GM18861 (cell line): ENCODE results near the gene SIVA1.

Experiments
- ATAC-seq: cut with Tn5 transposase; IDR thresholded peaks from one replicate; pipeline ENCODE4 v1.9.1; 2021; ENCODE audit not compliant: unreplicated experiment

SIVA1 gene, protein sequence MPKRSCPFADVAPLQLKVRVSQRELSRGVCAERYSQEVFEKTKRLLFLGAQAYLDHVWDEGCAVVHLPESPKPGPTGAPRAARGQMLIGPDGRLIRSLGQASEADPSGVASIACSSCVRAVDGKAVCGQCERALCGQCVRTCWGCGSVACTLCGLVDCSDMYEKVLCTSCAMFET

DNA sequence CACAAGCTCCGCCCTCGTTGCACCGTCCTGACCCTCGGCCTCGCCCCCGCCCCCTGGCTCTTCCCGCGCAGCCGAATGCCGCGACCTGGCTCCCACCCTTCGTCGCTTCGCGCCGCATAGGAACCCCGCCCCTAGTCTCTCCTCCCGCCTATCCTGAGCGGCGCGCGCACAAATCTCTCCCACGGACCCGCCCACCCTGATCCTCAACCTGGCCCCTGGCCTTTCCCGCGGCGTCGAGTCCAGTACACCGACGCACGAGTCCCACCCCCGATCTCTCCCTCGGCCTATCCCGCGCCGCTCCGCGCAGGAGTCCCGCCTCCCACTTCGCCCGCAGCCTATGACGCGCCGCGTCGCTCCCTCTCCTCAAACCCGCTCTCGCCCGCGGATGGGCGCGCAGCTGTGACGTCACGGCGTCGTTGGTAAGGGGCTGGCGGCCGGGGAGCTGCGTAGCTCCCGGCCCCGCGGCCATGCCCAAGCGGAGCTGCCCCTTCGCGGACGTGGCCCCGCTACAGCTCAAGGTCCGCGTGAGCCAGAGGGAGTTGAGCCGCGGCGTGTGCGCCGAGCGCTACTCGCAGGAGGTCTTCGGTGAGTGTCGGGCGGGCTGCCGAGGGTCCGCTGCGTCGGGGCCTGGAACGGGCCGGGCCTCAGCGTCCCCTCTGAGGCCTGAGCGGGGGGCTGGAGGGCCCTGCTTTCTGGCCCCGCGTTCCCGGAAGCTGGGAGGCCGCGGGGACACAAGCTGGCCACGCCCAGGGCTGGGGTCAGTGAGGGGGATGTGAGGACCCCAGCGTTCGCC lies at the start of gene SIVA1:
TSS of gene SIVA1 (plus strand) at position 413 of the 793 bp plus-strand sequence. CDS start at position 468, 55 bp downstream.
- peak; percentile 81 for ATAC-seq

DNA sequence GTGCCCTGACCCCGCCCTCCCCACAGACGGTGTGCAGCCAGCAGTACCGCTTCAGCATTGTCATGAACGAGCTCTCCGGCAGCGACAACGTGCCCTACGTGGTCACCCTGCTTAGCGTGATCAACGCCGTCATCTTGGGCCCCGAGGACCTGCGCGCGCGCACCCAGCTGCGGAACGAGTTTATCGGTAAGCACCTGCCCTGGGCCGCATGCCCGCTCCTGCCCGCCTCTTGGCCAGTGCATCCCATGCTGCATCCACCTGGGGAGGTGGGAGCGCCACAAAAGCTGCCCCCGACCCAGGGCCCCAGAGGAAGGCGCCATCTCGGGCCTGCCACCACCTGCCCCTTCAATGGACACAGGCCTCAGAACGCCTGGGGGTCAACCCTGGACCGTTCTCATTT lies 49.7 kb upstream of the SIVA1 start:
- ATAC-seq, result no peak

DNA sequence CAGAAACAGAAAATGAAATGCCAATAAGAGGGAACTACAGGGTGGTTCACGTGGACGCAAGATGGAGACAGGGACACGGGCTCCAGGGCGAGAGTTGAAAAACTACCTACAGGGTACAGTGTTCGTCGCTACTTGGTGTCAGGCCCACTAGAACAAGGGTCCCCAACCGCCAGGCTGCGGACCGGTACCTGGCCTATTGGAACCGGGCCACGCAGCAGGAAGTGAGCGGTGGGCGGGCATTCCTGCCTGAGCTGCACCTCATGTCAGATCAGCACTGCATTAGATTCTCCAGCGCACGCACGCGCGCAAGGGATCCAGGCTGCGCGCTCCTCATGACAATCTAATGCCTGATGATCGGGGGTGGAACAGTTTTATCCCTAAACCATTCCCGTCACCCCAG lies 48.7 kb upstream of the SIVA1 start:
- no peak for ATAC-seq

DNA sequence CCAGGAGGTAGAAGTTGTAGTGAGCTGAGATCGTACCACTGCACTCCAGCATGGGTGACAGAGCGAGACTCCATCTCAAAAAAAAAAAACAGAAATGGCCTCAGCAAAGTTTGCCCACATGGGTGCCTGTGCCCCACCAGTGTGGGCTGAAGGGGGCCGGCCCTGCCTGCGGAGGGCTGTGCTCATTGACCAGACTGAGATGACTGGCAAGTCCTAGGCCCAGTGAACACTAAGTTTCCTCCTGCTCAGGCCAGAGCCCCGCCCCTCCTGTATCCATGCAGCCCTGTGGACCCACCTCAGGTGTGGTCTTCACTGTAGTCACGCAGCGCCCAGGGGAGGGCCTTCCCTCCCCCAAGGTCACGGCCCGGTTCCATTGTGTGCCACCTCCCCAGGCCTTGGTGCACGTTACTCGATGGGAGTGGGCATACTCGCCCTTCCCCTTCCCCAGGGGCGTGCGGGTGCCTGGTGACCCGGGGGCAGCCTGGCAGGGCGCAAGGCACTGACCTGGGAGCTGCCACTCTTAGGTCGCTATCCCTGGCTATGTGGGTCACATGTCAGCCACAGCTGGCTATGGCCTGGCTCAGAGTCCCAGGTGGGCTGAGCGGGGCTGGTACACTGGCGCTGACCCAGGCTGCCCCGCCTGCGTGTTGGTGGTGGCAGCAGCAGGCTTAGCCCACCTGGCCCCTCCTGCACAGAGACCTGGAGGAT lies 47.5 kb upstream of the SIVA1 start:
- no peak for ATAC-seq

DNA sequence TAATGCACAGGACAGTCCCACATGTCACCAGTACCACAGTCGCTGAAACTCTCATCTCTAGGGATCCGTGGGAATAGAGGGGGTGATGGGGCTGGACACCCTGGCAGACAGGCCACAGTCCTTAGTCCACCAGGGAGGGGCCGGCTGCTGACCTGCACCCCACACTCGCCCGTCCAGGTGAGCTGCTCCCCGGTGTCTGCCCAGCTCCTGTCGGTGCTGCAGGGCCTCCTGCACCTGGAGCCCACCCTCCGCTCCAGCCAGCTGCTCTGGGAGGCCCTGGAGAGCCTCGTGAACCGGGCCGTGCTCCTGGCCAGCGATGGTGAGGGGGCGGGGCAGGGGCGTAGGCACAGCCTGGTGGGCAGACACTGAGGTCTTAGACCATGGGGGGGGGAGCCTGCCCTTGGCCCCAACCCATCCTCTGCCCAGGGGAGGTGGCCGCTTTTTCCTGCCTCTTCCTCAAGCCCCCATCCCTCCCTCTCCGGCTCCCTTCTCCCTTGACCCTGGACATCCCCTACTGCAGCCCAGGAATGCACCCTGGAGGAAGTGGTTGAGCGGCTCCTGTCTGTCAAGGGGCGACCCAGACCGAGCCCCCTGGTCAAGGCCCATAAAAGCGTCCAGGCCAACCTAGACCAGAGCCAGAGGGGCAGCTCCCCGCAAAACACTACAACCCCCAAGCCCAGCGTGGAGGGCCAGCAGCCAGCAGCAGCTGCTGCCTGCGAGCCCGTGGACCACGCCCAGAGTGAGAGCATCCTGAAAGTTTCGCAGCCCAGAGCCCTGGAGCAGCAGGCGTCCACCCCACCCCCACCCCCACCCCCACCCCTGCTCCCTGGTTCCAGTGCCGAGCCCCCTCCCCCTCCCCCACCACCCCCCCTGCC lies 46.0 kb upstream of the SIVA1 start:
- ATAC-seq, result no peak

DNA sequence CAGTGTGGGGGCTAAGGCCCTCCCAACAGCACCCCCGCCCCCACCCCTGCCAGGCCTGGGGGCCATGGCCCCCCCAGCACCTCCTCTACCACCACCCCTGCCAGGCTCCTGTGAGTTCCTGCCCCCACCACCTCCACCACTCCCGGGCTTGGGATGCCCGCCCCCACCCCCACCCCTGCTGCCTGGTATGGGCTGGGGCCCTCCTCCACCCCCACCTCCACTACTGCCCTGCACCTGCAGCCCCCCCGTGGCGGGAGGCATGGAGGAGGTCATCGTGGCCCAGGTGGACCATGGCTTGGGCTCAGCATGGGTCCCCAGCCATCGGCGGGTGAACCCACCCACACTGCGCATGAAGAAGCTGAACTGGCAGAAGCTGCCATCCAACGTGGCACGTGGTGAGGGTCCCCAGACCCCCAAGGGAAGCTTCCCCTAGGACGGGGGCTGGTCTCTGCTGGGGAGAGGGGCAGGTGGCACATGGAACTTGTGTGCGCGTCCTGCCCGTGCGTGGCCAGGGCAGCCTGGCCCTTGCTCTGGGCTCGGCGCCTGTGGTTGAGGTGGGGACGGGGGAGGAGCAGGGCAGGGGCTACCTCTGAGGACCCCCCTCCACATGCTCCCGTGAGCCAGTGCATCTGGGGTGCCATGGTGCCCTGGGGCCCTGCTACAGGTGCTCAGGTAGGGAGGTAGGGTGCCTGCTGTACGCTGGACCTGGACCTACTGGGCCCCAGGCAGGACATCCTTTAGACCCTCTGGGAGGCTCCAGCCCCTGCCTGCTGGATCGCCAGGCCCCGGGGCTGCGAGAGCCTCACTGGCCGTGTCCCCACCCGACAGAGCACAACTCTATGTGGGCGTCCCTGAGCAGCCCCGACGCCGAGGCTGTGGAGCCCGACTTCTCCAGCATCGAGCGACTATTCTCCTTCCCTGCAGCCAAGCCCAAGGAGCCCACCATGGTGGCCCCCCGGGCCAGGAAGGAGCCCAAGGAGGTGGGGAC lies 45.0 kb upstream of the SIVA1 start:
- ATAC-seq, result no peak

DNA sequence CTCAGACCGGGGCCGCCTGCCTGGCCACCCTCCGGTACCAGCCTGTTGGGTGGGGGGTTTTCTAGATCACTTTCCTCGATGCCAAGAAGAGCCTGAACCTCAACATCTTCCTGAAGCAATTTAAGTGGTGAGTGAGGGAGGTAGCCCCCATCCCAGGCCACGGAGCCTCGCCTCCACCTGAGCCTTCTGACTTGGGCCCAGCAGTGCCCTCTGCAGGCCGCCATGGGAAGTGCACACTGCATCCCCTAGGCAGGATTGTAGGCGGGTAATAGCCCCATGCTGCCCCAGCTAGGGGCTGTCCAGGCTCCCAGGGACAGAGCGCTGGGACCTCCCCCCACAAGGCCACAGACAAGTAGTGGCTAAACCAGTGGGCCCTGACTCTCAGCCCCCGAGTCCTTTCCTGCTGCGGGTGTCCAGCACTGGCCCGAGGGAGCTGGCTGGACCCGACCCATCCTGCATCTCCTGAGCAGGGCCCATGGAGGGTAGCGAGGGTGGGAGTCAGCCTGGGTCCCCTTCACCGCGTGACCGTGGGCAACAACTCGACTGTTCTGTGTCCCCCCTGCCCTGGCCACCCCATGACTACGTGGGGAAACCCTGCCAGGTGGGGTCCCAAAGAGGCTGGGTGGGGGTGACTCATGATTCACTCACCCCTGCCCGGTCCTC lies 44.2 kb upstream of the SIVA1 start:
- ATAC-seq, result no peak

DNA sequence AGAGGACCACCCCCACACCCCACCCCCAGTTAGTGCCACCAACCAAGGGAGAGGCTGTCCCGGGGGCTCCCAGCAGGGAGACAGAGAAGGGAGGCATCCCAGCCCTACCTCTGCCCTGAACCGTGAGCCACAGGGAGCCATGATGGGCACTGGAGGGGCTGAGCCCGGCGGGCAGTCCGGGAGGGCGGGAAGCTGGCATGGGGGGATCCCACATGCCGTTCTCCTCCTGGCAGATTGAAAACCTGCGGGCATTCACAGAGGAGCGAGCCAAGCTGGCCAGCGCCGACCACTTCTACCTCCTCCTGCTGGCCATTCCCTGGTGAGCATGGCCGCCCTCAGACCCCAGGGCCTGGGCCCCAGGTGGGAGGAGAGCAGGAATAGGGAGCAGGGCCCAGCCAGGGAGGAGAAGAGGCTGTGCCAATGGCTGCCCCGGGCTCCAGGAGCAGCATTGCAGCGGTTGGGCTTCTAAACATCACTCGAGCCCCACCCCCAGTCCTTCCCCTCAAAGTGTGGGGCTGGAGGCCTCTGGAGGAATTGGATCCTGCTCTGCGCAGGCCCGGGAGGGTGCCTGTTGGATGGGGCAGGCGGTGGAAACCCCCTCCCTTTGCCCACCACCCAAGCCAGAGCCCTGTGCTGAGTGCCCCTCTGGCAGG lies 43.4 kb upstream of the SIVA1 start:
- ATAC-seq, result no peak

DNA sequence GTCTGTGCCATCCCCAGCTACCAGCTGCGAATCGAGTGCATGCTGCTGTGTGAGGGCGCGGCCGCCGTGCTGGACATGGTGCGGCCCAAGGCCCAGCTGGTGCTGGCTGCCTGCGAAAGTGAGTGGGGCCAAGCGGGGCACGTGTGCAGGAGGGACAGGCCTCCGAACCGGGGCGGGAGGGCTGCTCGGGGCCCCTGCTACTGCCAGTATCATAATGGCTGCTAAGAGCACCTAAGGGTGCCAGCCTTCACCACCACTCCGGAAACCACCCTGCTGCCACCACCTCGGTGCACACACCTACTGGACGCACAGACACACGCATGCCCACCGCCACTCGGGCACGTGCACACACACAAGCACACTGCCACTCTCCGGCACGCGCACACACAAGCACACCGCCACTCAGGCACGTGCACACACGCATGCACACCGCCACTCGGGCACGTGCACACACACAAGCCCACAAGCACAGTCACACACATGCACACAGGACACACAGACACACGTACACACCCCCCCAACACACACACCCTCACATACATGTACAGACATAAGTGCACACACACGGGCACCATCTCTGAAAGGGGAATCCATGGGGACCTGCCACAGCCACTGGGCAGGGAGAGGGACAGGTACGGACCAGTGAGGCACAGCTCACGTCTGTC lies 42.7 kb upstream of the SIVA1 start:
- ATAC-seq, result no peak

DNA sequence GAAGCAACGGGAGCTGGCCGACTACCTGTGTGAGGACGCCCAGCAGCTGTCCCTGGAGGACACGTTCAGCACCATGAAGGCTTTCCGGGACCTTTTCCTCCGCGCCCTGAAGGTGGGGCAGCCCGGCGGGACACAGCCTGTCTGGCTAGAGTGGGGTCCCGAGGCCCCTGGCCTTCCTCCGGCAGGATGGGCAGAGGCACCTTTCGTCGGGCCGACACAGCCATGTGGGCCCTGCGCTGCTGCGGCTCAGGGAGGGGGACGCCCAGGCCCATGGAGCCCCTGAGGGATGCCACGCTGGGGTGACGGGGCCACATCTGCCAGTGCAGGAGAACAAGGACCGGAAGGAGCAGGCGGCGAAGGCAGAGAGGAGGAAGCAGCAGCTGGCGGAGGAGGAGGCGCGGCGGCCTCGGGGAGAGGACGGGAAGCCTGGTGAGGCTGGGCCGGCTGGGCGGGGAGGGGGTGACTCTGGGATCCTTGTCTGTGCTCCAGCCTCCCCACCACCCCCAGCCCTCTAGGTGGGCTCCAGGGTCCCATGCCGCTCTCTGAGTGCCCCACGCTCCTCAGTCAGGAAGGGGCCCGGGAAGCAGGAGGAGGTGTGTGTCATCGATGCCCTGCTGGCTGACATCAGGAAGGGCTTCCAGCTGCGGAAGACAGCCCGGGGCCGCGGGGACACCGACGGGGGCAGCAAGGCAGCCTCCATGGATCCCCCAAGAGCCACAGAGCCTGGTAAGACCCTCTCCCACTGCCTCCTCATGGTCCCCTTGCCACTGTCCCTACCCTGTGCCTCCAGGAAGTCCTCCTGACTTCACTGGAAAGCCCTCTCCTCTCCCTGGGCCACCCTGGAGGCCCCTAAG lies 39.8 kb upstream of the SIVA1 start:
- ATAC-seq, result no peak

DNA sequence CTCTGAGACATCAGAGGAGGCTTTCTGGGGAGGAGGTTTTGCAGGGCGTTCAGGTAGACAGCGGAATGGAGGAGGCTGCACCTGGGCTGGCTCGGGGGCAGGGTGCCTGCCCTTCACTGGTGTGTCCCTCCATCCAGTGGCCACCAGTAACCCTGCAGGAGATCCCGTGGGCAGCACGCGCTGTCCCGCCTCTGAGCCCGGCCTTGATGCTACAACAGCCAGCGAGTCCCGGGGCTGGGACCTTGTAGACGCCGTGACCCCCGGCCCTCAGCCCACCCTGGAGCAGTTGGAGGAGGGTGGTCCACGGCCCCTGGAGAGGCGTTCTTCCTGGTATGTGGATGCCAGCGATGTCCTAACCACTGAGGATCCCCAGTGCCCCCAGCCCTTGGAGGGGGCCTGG lies 38.9 kb upstream of the SIVA1 start:
- no peak for ATAC-seq

DNA sequence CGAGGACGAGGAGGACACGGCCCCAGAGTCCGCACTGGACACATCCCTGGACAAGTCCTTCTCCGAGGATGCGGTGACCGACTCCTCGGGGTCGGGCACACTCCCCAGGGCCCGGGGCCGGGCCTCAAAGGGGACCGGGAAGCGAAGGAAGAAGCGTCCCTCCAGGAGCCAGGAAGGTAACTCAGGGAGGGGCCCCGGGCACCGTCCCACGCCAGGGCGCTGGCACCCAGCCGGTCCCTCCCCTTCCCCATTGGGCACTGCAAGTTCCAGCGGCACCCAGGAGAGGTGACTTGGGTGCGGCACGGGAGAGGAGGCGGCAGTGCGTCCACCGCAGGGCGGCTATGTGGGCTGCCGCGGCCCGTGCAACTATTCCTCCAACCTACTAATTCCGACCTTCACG lies 38.3 kb upstream of the SIVA1 start:
- no peak for ATAC-seq

DNA sequence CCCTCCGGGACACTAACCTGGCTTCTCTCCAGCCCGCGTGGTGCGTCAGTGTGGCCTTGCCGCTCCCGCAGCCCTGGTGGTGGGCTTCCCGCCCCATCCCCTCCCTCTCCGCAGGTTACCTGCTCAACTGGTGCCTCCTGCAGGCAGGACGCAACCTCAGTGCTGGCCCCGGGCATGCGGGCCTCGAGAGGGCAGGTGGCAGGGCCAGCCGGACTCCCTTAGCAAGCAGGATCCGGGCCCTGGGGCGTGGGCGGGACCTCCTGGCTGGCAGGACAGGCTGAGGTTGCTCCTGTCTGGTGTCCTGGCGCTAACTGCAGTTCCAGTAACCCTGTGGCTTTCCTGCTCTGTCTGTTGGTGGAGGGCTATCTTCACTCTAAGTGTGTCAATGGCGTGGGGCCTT lies 37.5 kb upstream of the SIVA1 start:
- ATAC-seq, result no peak

DNA sequence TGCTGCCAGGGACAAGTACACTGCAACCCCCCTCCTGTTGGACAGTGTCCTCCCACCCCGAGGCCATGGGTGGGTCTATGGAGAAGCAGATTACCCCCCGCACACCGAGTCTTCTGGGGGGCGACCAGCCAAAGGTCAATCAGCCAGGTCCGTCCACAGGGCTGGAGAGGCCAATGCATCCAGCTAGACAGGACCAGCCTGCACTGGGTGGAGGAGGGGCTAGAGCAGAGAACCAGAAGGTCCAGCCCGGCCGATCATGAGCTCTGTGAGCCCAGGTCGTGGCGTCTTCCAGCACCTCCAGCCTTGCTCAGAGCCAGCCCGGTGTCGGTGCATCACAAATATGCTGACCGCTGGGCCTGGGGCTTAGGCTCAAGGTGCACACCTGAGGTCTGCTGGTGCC lies 37.1 kb upstream of the SIVA1 start:
- no peak for ATAC-seq

DNA sequence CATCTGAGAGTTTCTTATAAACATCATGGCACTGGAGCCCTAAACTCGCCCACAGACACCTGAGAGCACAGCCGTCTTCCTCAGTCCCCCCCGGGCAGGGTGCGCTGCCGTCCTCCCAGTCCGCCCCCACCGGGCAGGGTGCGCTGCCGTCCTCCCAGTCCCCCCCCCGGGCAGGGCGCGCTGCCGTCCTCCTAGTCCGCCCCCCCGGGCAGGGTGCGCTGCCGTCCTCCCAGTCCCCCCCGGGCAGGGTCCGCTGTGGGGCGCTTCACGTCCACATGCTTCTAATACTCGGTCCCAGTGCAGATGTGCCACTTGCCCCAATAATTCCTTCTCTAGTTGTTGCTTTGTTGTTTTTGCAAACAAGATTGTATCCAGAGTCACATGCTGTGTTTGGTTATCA lies 35.8 kb upstream of the SIVA1 start:
- no peak for ATAC-seq

DNA sequence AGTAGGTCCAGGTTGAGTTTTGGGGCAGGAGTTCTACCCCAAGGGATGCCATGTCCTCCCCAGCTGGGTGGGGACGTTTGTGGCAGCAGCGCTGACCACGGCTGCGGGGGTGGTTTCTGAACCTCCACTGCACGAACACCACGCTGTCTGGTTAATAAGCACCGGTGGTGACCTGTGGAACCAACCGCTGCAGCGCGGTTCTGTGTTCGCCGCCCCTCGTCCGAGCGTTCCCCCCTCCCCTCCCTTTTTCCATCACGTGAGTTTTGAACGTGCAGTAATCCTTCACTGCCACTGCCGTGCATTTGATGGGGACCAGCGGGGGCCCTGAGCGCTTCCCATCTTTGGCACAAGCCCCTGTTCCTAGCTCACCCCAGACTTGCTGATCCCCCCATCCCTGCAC lies 35.3 kb upstream of the SIVA1 start:
- ATAC-seq, result no peak

DNA sequence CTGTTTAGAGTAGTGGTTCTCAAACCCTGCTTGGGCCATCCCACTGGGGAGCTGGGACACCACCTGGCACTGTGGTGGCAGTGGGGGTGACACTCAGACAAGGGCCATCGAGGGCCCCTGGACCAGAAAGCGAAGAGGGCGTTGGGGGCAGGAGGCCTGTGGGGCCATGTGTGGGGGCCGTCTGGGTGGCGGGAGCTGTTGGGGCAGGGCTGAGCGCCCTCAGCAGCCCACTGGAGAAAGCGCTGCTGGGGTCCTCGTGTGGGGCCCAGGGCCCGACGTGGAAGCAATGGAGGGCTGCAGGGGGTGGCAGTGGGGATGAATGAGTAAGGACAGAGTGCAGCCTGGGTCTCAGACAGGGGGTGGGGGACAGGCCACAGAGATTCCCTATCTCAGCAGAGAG lies 34.8 kb upstream of the SIVA1 start:
- no peak for ATAC-seq

DNA sequence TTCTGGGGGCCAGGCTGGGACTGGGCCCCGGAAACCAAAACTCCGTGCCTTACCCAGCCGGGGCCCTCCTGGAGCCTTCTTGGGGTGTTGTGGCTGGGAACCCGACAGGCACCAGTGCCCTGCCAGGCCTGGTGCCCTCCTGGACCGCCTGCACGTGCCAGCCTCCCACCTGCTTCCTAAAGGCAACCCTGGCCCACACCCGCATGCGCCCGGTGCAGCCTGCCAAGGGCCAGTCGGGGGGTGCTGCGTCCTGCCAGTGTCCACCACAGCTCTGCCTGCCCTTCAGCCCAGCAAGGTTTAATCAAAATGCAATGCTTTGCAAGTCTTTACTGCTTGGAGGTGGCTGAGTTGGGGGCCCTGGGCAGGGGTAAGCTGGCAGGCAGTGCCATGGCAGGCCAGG lies 34.1 kb upstream of the SIVA1 start:
- ATAC-seq, result no peak
